GDM1 (cell line): Measurements from ENCODE around the gene MAPK8IP1.

ENCODE experiments used
- DNase-seq: peaks from one replicate; lab custom pipeline; 2025; lab: John Stamatoyannopoulos, UW

The MAPK8IP1 gene

DNA sequence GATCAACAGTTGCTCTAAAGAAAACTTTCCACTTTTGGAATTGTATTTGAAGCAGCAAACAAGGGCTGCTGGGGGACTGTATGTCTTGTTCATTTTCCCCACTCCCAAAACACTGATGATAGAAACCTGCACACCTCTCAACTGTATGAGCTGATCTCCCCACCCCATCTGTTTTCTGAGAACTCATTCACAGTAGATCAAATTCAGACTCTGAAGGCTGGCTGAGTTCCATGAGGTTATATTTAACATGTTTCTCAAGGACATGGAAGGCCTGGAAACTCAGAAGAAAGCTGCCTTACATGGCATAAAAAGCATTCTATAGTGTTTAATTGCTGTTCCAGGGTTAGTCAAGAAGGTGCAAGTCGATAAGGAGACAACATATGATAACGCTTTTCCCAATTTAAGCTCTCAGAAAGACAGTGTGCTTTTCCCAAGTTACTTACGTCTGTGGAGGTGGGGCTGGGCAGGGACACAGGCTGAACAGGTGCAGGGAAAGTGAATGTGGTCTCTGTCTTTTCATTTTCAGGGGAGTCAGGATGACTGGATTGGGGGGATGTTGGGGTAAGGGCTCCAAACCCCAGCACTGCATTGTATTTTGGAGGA, 60.0 kb downstream of the MAPK8IP1 start:
- no peak for DNase-seq

DNA sequence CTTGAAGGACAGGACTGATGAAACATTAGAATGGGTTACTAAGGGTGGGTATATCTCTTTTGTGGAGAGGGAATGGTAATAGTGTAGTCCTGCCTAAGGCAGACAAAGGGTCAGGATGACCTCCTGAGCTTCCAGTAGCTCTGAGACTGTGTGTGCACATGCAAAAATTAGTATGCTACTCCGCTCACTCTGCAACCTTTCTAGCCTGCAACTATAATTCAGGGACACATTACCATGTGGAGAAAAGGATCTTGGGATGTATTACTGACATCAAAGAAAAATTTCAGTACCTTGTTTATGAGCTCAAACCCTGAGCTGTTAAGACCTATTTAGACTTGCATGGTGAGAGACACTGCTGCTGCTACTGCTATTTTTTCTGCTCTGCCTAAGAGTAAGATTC, 62.4 kb downstream of the MAPK8IP1 start:
- DNase-seq, result no peak

DNA sequence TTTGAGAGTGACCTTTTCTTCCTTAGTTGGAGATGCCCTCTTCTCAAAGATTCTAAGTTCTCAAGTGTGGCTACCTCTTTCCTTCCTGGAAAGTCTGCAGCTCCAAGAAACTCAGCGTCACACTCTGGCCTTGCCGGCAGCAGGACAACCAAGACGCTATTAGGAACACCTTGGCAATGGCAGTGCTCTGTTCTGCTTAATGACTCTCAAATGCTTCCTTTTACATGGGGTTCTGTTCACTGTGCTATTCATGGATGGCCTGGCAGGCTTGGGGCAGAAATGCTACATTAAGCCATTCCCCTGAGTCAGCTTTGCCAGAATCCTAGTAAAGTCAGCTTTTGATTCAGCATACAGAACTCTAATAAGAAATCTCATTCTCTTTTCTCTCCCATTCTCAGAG, 62.9 kb downstream of the MAPK8IP1 start:
- DNase-seq, result no peak

DNA sequence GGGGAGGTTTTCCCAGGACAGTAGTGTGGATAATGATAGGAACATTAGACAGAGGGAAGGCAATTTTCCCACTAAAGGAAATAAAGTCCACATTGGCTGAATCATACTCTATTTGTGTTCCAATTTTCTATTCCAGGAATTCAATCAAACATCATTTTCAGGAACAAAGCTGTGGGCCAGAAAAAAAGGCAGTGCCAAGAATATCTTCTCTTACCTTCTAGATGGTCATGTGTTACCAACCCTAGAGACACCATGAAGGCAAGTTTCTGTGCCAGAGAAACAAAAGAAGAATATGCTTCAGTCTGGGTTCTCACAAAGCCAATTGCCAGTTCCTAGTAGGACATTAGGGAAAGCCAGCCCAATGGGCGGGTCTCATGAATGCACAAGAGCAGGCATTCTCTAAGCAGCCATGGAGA, 64.5 kb downstream of the MAPK8IP1 start:
- no peak for DNase-seq
